ENCODE results near the gene OSBP. TPM values are rescaled to one million over a fixed set of nuclear protein-coding genes. Genes with fewer than 3 reads are reported as not detected.

OSBP gene
- total RNA-seq, 2 donors from 2014 or later, result 24.8 to 25.7 TPM

DNA sequence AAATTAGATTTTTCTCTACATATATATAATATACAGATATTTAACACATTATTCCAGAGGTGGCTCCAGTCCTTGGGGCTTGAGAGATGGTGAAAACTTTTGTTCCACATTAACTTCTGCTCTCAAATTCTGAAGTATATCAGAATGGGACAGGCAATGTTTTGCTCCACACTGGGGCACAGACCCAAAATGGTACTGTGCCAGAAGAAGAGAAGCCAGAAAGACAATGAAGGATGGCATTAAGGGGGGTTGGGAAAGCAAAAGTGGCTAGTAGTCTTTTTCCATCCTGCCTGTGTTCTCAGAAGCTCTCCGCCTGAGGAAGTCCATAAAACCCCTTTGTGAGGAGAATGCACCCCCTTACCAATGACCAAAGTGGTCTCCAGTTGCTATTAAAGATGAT lies 40.1 kb downstream of the OSBP start:
- Histone ChIP-seq H3K36me3 (peaks cover 46% of the 10 kb centered on the region), H3K27ac (no peak overlapping the region), H3K27me3 (no peaks in the 10 kb centered on the region), H3K9me3 (no peaks in the 10 kb centered on the region), H3K4me1 (no peaks in the 10 kb centered on the region), H3K4me3 (no peak overlapping the region)
- TF ChIP-seq, protein P1, sequence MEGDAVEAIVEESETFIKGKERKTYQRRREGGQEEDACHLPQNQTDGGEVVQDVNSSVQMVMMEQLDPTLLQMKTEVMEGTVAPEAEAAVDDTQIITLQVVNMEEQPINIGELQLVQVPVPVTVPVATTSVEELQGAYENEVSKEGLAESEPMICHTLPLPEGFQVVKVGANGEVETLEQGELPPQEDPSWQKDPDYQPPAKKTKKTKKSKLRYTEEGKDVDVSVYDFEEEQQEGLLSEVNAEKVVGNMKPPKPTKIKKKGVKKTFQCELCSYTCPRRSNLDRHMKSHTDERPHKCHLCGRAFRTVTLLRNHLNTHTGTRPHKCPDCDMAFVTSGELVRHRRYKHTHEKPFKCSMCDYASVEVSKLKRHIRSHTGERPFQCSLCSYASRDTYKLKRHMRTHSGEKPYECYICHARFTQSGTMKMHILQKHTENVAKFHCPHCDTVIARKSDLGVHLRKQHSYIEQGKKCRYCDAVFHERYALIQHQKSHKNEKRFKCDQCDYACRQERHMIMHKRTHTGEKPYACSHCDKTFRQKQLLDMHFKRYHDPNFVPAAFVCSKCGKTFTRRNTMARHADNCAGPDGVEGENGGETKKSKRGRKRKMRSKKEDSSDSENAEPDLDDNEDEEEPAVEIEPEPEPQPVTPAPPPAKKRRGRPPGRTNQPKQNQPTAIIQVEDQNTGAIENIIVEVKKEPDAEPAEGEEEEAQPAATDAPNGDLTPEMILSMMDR (IDR thresholded peaks at IDR 0.05), result no peak
- no peak for DNase-seq (ENCODE audit: low spot score)

DNA sequence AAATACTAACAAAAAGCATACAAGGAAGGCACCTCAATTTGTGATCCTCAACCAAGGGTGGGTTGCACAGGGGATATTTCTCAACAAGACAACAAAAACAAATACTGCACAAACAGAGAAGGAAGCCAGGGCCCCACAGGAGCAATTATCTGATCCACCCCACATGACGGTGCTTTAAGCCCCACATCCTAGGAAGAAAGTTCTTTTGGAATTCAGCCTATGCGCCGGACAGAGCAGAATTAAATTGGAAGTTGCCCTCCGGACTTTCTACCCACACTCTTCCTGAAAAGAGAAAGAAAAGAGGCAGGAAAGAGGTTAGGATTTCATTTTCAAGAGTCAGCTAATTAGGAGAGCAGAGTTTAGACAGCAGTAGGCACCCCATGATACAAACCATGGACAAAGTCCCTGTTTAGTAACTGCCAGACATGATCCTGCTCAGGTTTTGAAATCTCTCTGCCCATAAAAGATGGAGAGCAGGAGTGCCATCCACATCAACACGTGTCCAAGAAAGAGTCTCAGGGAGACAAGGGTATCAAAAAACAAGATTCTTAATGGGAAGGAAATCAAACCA lies 40.6 kb downstream of the OSBP start:
- Histone ChIP-seq H3K9me3 (no peaks in the 10 kb centered on the region), H3K36me3 (peaks cover 41% of the 10 kb centered on the region), H3K27me3 (no peaks in the 10 kb centered on the region), H3K4me1 (no peaks in the 10 kb centered on the region), H3K27ac (peak overlapping the region in 1 of 2 donors; percentile 7), H3K4me3 (no peak overlapping the region)
- TF ChIP-seq, protein P1 (IDR thresholded peaks at IDR 0.05), result no peak
- no peak for DNase-seq (ENCODE audit: low spot score)

DNA sequence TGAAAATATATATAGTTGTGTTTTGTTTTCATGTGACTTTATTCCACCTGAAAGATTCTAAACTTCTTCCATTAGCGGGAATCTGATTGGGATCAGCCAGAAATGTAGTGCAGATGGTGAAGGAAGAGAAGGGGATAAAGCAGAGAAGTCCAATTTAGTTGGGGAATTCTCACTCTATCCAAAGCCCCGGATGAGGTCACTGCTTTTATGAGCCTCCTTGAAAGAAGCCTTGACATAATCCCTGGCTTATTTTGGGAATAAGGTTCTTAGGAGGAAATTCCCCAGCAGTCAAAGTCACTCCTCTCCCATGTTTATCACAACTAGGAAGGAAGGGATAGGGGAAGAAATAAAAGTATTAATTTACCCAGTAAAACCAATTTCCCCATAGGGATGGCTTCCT lies 41.1 kb downstream of the OSBP start:
- H3K27me3 ChIP-seq, result no peaks in the 10 kb centered on the region
- TF ChIP-seq, protein P1 (IDR thresholded peaks at IDR 0.05), result no peak
- H3K36me3 ChIP-seq, result peaks cover 35% of the 10 kb centered on the region
- no peaks in the 10 kb centered on the region for H3K4me1 ChIP-seq
- H3K27ac ChIP-seq, result peak overlapping the region in 1 of 2 donors; percentile 7
- H3K4me3 ChIP-seq, result no peak overlapping the region
- H3K9me3 ChIP-seq, result no peaks in the 10 kb centered on the region
- no peak for DNase-seq (ENCODE audit: low spot score)

DNA sequence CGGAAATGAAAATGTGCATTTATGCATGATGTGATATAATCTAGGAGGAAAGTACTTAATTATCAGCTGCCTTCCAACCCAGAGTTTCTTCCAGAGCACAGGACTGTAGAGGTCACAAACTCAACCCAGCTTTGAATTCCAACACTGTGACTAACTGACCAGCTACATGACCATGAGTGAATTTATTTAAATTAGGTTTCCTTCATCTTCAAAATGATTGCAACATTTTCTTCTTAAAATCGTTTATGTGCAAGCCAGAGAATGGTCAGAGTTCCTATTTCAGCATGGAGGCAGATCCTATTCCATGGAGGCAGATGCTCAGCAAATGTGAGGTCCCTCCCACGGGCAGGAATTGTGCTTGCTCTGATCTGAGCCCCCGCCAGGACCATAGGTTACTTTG lies 42.4 kb downstream of the OSBP start:
- H3K27me3 ChIP-seq, result no peaks in the 10 kb centered on the region
- TF ChIP-seq, protein P1 (IDR thresholded peaks at IDR 0.05), result no peak
- H3K4me1 ChIP-seq, result no peaks in the 10 kb centered on the region
- H3K27ac ChIP-seq, result no peak overlapping the region
- H3K36me3 ChIP-seq, result peaks cover 31% of the 10 kb centered on the region
- no peaks in the 10 kb centered on the region for H3K9me3 ChIP-seq
- no peak for DNase-seq (ENCODE audit: low spot score)
- no peak overlapping the region for H3K4me3 ChIP-seq

DNA sequence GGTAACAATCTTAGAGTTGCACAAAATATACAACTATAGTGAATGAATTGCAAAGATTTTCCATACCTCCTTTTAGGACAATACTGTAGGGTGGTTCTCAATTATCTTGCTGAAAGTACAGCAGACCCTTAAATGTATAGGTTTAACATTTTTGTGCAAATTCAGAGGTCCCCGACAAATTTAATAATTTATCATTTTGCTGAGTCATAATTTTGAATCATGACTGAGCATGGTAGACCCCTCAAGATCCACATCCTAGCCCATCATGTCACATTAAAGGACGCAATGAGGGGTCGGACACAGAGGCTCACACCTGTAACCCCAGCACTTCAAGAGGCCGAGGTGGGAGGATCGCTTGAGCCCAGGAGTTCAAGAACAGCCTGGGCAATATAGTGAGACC lies 43.5 kb downstream of the OSBP start:
- H3K4me1 ChIP-seq, result no peaks in the 10 kb centered on the region
- H3K9me3 ChIP-seq, result no peaks in the 10 kb centered on the region
- no peak overlapping the region for H3K4me3 ChIP-seq
- peaks cover 20% of the 10 kb centered on the region for H3K36me3 ChIP-seq
- no peak for DNase-seq (ENCODE audit: low spot score)
- H3K27ac ChIP-seq, result no peak overlapping the region
- H3K27me3 ChIP-seq, result no peaks in the 10 kb centered on the region
- TF ChIP-seq, protein P1 (IDR thresholded peaks at IDR 0.05), result no peak

DNA sequence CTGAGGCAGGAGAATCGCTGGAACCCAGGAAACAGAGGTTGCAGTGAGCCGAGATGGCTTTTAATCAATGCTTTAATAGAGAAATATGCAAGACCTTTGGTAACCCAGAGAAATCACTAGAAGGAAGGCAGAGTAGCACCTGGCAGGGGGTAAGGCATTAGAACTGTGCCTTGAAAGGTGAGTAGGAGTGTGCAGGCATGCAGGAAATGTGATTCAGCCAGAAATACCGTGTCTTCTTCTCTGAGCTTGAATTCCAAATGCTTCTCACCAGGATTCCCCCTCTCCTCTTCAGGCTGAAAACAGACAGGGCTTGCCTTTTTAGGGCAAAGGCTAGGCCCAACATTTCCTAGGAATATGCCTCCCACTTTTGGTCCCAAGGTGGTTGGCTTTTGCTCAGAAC lies 53.3 kb downstream of the OSBP start:
- TF ChIP-seq, protein P1 (IDR thresholded peaks at IDR 0.05), result no peak
- Histone ChIP-seq H3K4me1 (peaks cover 0 to 18% of the 10 kb centered on the region in 2 donors), H3K4me3 (no peak overlapping the region), H3K27ac (no peak overlapping the region), H3K9me3 (no peaks in the 10 kb centered on the region), H3K36me3 (no peaks in the 10 kb centered on the region), H3K27me3 (no peaks in the 10 kb centered on the region)
- DNase-seq (ENCODE audit: low spot score), result no peak

All from right atrium auricular region (tissue), 2 donors.